GM23338 (cell line): ENCODE data around the gene PXMP2. TPM values are rescaled to one million over a fixed set of nuclear protein-coding genes. Genes with fewer than 3 reads are reported as not detected.

Experiments used
- ATAC-seq: fragments of 200-7000 bp; cut with Tn5 transposase; 3 replicates; pipeline ENCODE4 v1.9.1; 2020
- DNase-seq: peaks from one replicate; pipeline ENCODE4 v3.0.0-alpha.2; 2015; ENCODE audit warnings: low spot score
- H2AFZ ChIP-seq: fragments of 200-600 bp; sonication (generic); 2 replicates; pipeline ENCODE4 v1.8.0; 2016; ENCODE audit warnings: antibody characterized with exemption, mild to moderate bottlenecking, moderate library complexity
- H3F3A ChIP-seq: fragments of 200-600 bp; sonication (generic); replicated peaks from 2 replicates; pipeline ENCODE4 v1.8.0; 2017; ENCODE audit warnings: antibody characterized with exemption, mixed run types, low read depth
- H3K27ac ChIP-seq: fragments of 200-600 bp; sonication (generic); 2 replicates; pipeline ENCODE4 v1.6.1; 2016; ENCODE audit warnings: low read depth
- H3K27me3 ChIP-seq: fragments of 200-600 bp; sonication (generic); 2 replicates; pipeline ENCODE4 v1.8.0; 2016; ENCODE audit warnings: mild to moderate bottlenecking, mixed run types, moderate library complexity; ENCODE audit not compliant: insufficient read depth
- H3K36me3 ChIP-seq: fragments of 200-600 bp; sonication (generic); 2 replicates; pipeline ENCODE4 v1.8.0; 2016; ENCODE audit warnings: mild to moderate bottlenecking; ENCODE audit not compliant: insufficient read depth
- H3K4me1 ChIP-seq: fragments of 200-600 bp; sonication (generic); 2 replicates; pipeline ENCODE4 v1.8.0; 2016; ENCODE audit warnings: mild to moderate bottlenecking, moderate library complexity; ENCODE audit not compliant: insufficient read depth
- H3K4me2 ChIP-seq: fragments of 200-600 bp; sonication (generic); 2 replicates; pipeline ENCODE4 v1.7.1; 2017; ENCODE audit warnings: mixed run types
- H3K4me3 ChIP-seq: fragments of 200-600 bp; sonication (generic); 2 replicates; pipeline ENCODE4 v1.6.1; 2016; ENCODE audit warnings: mixed run types
- H3K79me2 ChIP-seq: fragments of 200-600 bp; sonication (generic); replicated peaks from 2 replicates; pipeline ENCODE4 v1.8.0; 2017; ENCODE audit warnings: mild to moderate bottlenecking; ENCODE audit not compliant: insufficient read depth
- H3K9me2 ChIP-seq: fragments of 200-600 bp; sonication (generic); 2 replicates; pipeline ENCODE4 v1.8.0; 2017; ENCODE audit not compliant: insufficient read depth
- H4K20me1 ChIP-seq: fragments of 200-600 bp; sonication (generic); replicated peaks from 2 replicates; pipeline ENCODE4 v1.8.0; 2017; ENCODE audit warnings: mild to moderate bottlenecking; ENCODE audit not compliant: insufficient read depth
- H3K27ac Mint-ChIP-seq: 2 replicates; pipeline ENCODE4 v1.8.0; 2020; ENCODE audit warnings: inconsistent platforms, mild to moderate bottlenecking, moderate library complexity, mixed read lengths
- H3K27me3 Mint-ChIP-seq: 3 replicates; pipeline ENCODE4 v1.8.0; 2022; ENCODE audit warnings: low read depth, mild to moderate bottlenecking, moderate library complexity, mixed read lengths, inconsistent platforms; ENCODE audit not compliant: insufficient read depth, poor library complexity
- H3K36me3 Mint-ChIP-seq: 3 replicates; pipeline ENCODE4 v1.8.0; 2021; ENCODE audit warnings: low read depth, mild to moderate bottlenecking, inconsistent platforms, moderate library complexity, mixed read lengths
- H3K4me1 Mint-ChIP-seq: 3 replicates; pipeline ENCODE4 v1.8.0; 2020; ENCODE audit warnings: mild to moderate bottlenecking, inconsistent platforms, mixed read lengths
- H3K4me3 Mint-ChIP-seq: 3 replicates; pipeline ENCODE4 v1.8.0; 2021; ENCODE audit warnings: moderate library complexity, mild to moderate bottlenecking, inconsistent platforms, mixed read lengths
- H3K9me3 Mint-ChIP-seq: 3 replicates; pipeline ENCODE4 v1.8.0; 2020; ENCODE audit warnings: moderate library complexity, mild to moderate bottlenecking, inconsistent platforms, mixed read lengths
- CREB1 ChIP-seq: fragments of 250-450 bp; sonication (Bioruptor Pico); IDR thresholded peaks from 2 replicates; pipeline ENCODE4 v1.5.0; 2020; ENCODE audit warnings: low read depth, mild to moderate bottlenecking, moderate library complexity
- EZH2 ChIP-seq: fragments of 200-600 bp; sonication (generic); IDR thresholded peaks from one replicate; pipeline ENCODE4 v1.8.0; 2017; ENCODE audit warnings: antibody characterized with exemption, mild to moderate bottlenecking, low read depth; ENCODE audit not compliant: unreplicated experiment
- EZH2phosphoT487 ChIP-seq: fragments of 200-600 bp; sonication (generic); IDR thresholded peaks from one replicate; pipeline ENCODE4 v1.8.1; 2018; ENCODE audit warnings: antibody characterized with exemption; ENCODE audit not compliant: unreplicated experiment
- JUNB ChIP-seq: IDR thresholded peaks from one replicate; pipeline ENCODE4 v1.6.1; 2016; ENCODE audit warnings: antibody characterized with exemption; ENCODE audit not compliant: unreplicated experiment
- NANOG ChIP-seq: IDR thresholded peaks from 2 replicates; pipeline ENCODE4 v1.6.1; 2016; ENCODE audit warnings: antibody characterized with exemption, borderline replicate concordance
- POLR2AphosphoS5 ChIP-seq: IDR thresholded peaks from 2 replicates; pipeline ENCODE4 v1.6.1; 2016; ENCODE audit warnings: antibody characterized with exemption, low read depth
- STAT1 ChIP-seq: IDR thresholded peaks from one replicate; pipeline ENCODE4 v1.6.1; 2016; ENCODE audit warnings: antibody characterized with exemption; ENCODE audit not compliant: unreplicated experiment
- ZNF114 ChIP-seq: fragments of 250-450 bp; sonication (Bioruptor Pico); IDR thresholded peaks from 2 replicates; pipeline ENCODE4 v1.5.0; 2020; ENCODE audit warnings: mild to moderate bottlenecking, moderate library complexity
- ZNF331 ChIP-seq: fragments of 250-450 bp; sonication (Bioruptor Pico); IDR thresholded peaks from 2 replicates; pipeline ENCODE4 v1.5.0; 2020; ENCODE audit warnings: low read depth, mild to moderate bottlenecking, moderate library complexity
- ZNF462 ChIP-seq: fragments of 250-450 bp; sonication (Bioruptor Pico); IDR thresholded peaks from 2 replicates; pipeline ENCODE4 v1.5.0; 2020; ENCODE audit warnings: mild to moderate bottlenecking, moderate library complexity
- polyA plus RNA-seq: library from polyadenylated mRNA; unstranded; fragments of >200 nt; fragmentation: Nextera tagmentation; extraction: Ambion mirVana; gene quantifications from 2 replicates; pipeline ENCODE4 v1.2.1, GENCODE V29; 2016
- total RNA-seq: library from RNA; depleted of rRNA; stranded (reverse); fragments of >200 nt; shearing (Covaris generic); gene quantifications from 2 replicates; pipeline ENCODE4 v1.2.3, GENCODE V29; 2014
- TF ChIP-seq, protein P1 (sequence below): IDR thresholded peaks from 2 replicates; pipeline ENCODE4 v1.6.1; 2016; ENCODE audit warnings: antibody characterized with exemption
- TF ChIP-seq, protein P2 (sequence below): IDR thresholded peaks from one replicate; pipeline ENCODE4 v1.6.1; 2018; ENCODE audit warnings: antibody characterized with exemption; ENCODE audit not compliant: unreplicated experiment
- TF ChIP-seq, protein P3 (sequence below), 2 experiments: fragments of 200-600 bp in 1 of 2; sonication (generic) in 1 of 2; conservative IDR thresholded peaks; 2 replicates each; pipeline versions ENCODE4 v1.5.1 to v1.6.1; 2016 to 2017; ENCODE audit warnings: antibody characterized with exemption in 2 of 2, low read depth in 2 of 2, mild to moderate bottlenecking in 2 of 2, moderate library complexity in 1 of 2

PXMP2 gene
- total and polyA plus RNA-seq, 2 experiments from 2014 or later: 17.3 to 19.7 TPM

DNA sequence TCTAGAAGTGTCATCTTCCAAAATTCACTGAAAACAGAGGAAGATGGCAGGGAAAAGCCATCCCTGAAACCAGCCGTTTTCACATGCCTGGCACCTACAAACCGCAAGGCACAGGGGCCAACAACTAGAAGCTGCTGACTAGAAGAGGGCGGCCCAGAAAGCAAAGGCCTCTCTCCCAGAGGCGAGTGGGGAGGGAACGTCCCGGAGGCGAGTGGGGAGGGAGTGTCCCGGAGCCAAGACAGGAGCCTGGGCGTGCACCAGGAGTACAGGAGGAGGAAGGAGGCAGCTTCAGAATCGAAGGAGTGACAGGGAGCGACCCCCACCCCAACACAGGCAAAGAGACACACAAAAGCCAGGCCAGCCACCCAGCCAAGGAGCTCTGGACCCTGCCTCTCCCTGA lies 53.3 kb downstream of the PXMP2 start:
- Mint-ChIP-seq H3K36me3 (peaks cover 92% of the 10 kb centered on the region), H3K4me3 (no peak overlapping the region), H3K4me1 (no peaks in the 10 kb centered on the region), H3K27me3 (peaks cover 13% of the 10 kb centered on the region), H3K9me3 (no peaks in the 10 kb centered on the region), H3K27ac (no peak overlapping the region)
- no peaks in the 10 kb centered on the region for H3K9me2 ChIP-seq
- H4K20me1 ChIP-seq: peaks cover 16% of the 10 kb centered on the region
- H3K79me2 ChIP-seq: peaks cover 24% of the 10 kb centered on the region
- no peak overlapping the region for H3K4me3 ChIP-seq
- ATAC-seq (no peak), DNase-seq (no peak)
- no peak overlapping the region for H3K27ac ChIP-seq
- H3K36me3 ChIP-seq: peaks cover 33% of the 10 kb centered on the region
- no peak for TF ChIP-seq EZH2phosphoT487
- no peak for TF ChIP-seq ZNF114 (CRISPR knock-in tag)
- no peak for TF ChIP-seq NANOG
- no peak for TF ChIP-seq CREB1 (CRISPR knock-in tag)
- TF ChIP-seq POLR2AphosphoS5: no peak
- no peak for TF ChIP-seq ZNF462 (CRISPR knock-in tag)
- TF ChIP-seq, protein P1, sequence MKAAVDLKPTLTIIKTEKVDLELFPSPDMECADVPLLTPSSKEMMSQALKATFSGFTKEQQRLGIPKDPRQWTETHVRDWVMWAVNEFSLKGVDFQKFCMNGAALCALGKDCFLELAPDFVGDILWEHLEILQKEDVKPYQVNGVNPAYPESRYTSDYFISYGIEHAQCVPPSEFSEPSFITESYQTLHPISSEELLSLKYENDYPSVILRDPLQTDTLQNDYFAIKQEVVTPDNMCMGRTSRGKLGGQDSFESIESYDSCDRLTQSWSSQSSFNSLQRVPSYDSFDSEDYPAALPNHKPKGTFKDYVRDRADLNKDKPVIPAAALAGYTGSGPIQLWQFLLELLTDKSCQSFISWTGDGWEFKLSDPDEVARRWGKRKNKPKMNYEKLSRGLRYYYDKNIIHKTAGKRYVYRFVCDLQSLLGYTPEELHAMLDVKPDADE: no peak
- TF ChIP-seq EZH2: no peak
- TF ChIP-seq JUNB: no peak
- no peak for TF ChIP-seq STAT1
- TF ChIP-seq, protein P2, sequence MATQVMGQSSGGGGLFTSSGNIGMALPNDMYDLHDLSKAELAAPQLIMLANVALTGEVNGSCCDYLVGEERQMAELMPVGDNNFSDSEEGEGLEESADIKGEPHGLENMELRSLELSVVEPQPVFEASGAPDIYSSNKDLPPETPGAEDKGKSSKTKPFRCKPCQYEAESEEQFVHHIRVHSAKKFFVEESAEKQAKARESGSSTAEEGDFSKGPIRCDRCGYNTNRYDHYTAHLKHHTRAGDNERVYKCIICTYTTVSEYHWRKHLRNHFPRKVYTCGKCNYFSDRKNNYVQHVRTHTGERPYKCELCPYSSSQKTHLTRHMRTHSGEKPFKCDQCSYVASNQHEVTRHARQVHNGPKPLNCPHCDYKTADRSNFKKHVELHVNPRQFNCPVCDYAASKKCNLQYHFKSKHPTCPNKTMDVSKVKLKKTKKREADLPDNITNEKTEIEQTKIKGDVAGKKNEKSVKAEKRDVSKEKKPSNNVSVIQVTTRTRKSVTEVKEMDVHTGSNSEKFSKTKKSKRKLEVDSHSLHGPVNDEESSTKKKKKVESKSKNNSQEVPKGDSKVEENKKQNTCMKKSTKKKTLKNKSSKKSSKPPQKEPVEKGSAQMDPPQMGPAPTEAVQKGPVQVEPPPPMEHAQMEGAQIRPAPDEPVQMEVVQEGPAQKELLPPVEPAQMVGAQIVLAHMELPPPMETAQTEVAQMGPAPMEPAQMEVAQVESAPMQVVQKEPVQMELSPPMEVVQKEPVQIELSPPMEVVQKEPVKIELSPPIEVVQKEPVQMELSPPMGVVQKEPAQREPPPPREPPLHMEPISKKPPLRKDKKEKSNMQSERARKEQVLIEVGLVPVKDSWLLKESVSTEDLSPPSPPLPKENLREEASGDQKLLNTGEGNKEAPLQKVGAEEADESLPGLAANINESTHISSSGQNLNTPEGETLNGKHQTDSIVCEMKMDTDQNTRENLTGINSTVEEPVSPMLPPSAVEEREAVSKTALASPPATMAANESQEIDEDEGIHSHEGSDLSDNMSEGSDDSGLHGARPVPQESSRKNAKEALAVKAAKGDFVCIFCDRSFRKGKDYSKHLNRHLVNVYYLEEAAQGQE: no peak
- TF ChIP-seq ZNF331 (CRISPR knock-in tag): no peak
- TF ChIP-seq, protein P3, sequence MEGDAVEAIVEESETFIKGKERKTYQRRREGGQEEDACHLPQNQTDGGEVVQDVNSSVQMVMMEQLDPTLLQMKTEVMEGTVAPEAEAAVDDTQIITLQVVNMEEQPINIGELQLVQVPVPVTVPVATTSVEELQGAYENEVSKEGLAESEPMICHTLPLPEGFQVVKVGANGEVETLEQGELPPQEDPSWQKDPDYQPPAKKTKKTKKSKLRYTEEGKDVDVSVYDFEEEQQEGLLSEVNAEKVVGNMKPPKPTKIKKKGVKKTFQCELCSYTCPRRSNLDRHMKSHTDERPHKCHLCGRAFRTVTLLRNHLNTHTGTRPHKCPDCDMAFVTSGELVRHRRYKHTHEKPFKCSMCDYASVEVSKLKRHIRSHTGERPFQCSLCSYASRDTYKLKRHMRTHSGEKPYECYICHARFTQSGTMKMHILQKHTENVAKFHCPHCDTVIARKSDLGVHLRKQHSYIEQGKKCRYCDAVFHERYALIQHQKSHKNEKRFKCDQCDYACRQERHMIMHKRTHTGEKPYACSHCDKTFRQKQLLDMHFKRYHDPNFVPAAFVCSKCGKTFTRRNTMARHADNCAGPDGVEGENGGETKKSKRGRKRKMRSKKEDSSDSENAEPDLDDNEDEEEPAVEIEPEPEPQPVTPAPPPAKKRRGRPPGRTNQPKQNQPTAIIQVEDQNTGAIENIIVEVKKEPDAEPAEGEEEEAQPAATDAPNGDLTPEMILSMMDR (conservative IDR thresholded peaks at IDR 0.05; ENCODE audit: low read depth in 2 of 2): no peak
- no peak overlapping the region for H3K4me2 ChIP-seq
- H2AFZ ChIP-seq: no peak overlapping the region
- no peaks in the 10 kb centered on the region for H3K27me3 ChIP-seq
- H3K4me1 ChIP-seq: no peaks in the 10 kb centered on the region
- no peaks in the 10 kb centered on the region for H3F3A ChIP-seq
